Astrocyte (in vitro differentiated cells and primary cell): ENCODE measurements around the gene GRAP.

Experiments
- CTCF ChIP-seq: IDR thresholded peaks from 2 replicates; pipeline ENCODE4 v1.5.1; 2011; ENCODE audit warnings: low read depth, mild to moderate bottlenecking, inconsistent platforms, low read length, moderate library complexity; ENCODE audit not compliant: insufficient read depth
- EZH2 ChIP-seq: IDR thresholded peaks from 2 replicates; pipeline ENCODE4 v1.6.1; 2012; ENCODE audit warnings: mild to moderate bottlenecking, low read length, inconsistent platforms; ENCODE audit not compliant: insufficient read depth

DNA sequence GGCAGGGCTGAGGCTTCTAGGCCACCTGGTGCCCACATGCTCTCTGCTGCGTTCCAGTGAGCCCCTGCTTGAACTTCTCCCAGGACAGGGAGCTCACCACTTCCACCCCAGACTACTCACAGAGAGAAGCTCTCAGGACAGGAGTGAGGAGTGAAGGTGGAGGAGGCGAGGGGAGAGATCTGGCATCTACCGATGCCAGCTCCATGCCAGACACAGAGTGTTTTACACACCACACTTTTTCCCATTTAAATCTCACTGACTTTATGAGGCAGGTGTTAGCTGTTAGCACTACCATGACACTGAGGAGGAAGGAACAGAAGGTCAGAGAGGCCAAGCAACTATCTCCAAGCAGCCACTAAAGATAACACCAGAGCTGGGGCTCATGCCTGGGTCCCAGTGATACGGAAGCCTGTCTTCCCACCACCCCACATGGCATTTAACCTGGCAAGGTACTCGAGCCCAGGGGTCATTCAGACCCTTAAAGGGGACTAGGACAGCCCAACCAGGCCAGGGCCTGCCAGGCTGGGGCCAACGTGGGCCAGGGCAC, 49.0 kb downstream of the GRAP start:
- TF ChIP-seq CTCF: no peak
- no peak for TF ChIP-seq EZH2
